Liver (tissue), 9 donors: Measurements from ENCODE around the gene CAMK1D. TPM values are rescaled to one million over a fixed set of nuclear protein-coding genes. Genes with fewer than 3 reads are reported as not detected.
"Not testable (repeated sequence)": the region's sequence is repeated elsewhere in the genome, so short reads cannot be mapped to it uniquely, and the experiment has no call there.

Experiments
- DNase-seq: peaks from one replicate; pipeline ENCODE4 v3.0.0-alpha.2; 2017; ENCODE audit warnings: low spot score
- H3K27ac ChIP-seq, 2 donors: one replicate each; pipeline ENCODE4 v1.7.0; 2013; ENCODE audit warnings: inconsistent platforms in 2 of 2, low read length in 2 of 2, control low read depth in 1 of 2, low read depth in 1 of 2, mild to moderate bottlenecking in 1 of 2
- H3K27me3 ChIP-seq, 4 donors: one replicate each; pipeline versions ENCODE4 v1.6.1 to v1.7.0; 2013; ENCODE audit warnings: low read length in 3 of 4, inconsistent platforms in 1 of 4, mild to moderate bottlenecking in 1 of 4, moderate library complexity in 1 of 4; ENCODE audit not compliant: control insufficient read depth in 4 of 4, insufficient read depth in 4 of 4
- H3K36me3 ChIP-seq, 4 donors: one replicate each; pipeline versions ENCODE4 v1.6.1 to v1.7.0; 2013; ENCODE audit warnings: low read length in 3 of 4, mild to moderate bottlenecking in 3 of 4, low read depth in 1 of 4, moderate library complexity in 1 of 4; ENCODE audit not compliant: control insufficient read depth in 4 of 4, insufficient read depth in 3 of 4
- H3K4me1 ChIP-seq, 4 donors: one replicate each; pipeline versions ENCODE4 v1.6.1 to v1.7.0; 2013; ENCODE audit warnings: low read length in 3 of 4, mild to moderate bottlenecking in 3 of 4, moderate library complexity in 1 of 4; ENCODE audit not compliant: control insufficient read depth in 4 of 4, insufficient read depth in 4 of 4
- H3K4me3 ChIP-seq, 3 donors: one replicate each; pipeline versions ENCODE4 v1.6.1 to v1.7.0; 2013; ENCODE audit warnings: low read length in 3 of 3, control low read depth in 1 of 3, low read depth in 1 of 3, mild to moderate bottlenecking in 1 of 3
- H3K9ac ChIP-seq, 2 donors: one replicate each; pipeline ENCODE4 v1.7.0; 2013; ENCODE audit warnings: low read length in 2 of 2, mild to moderate bottlenecking in 2 of 2, moderate library complexity in 2 of 2, control low read depth in 1 of 2, low read depth in 1 of 2
- H3K9me3 ChIP-seq, 4 donors: one replicate each; pipeline versions ENCODE4 v1.6.1 to v1.7.0; 2013; ENCODE audit warnings: low read length in 3 of 4; ENCODE audit not compliant: control insufficient read depth in 4 of 4
- ATF3 ChIP-seq: IDR thresholded peaks from 2 replicates; pipeline ENCODE4 v1.6.1; 2016; ENCODE audit warnings: antibody characterized with exemption
- CTCF ChIP-seq: fragments of 150-350 bp; IDR thresholded peaks from 2 replicates; pipeline ENCODE4 v1.5.1; 2017; ENCODE audit warnings: improper control_type of control experiment, low read depth, low read length; ENCODE audit not compliant: missing input control
- EGR1 ChIP-seq, 2 donors: IDR thresholded peaks; 2 replicates each; pipeline ENCODE4 v1.6.1; 2016 to 2018; ENCODE audit warnings: antibody characterized with exemption in 2 of 2, low read depth in 2 of 2
- FOXA1 ChIP-seq: IDR thresholded peaks from 2 replicates; pipeline ENCODE4 v1.6.1; 2016; ENCODE audit warnings: antibody characterized with exemption
- FOXA2 ChIP-seq: IDR thresholded peaks from 2 replicates; pipeline ENCODE4 v1.6.1; 2016; ENCODE audit warnings: antibody characterized with exemption
- GABPA ChIP-seq, 2 donors: IDR thresholded peaks in 1 of 2; conservative IDR thresholded peaks in 1 of 2; 2 replicates each; pipeline ENCODE4 v1.6.1; 2016; ENCODE audit warnings: antibody characterized with exemption in 2 of 2, mild to moderate bottlenecking in 1 of 2, moderate library complexity in 1 of 2
- HNF4A ChIP-seq, 2 donors: conservative IDR thresholded peaks; 2 replicates each; pipeline ENCODE4 v1.6.1; 2016; ENCODE audit warnings: antibody characterized with exemption in 2 of 2, mild to moderate bottlenecking in 2 of 2
- HNF4G ChIP-seq: IDR thresholded peaks from 2 replicates; pipeline ENCODE4 v1.6.1; 2016; ENCODE audit warnings: antibody characterized with exemption
- JUND ChIP-seq, 2 donors: IDR thresholded peaks; 2 replicates each; pipeline ENCODE4 v1.6.1; 2016; ENCODE audit warnings: antibody characterized with exemption in 2 of 2
- MAX ChIP-seq: IDR thresholded peaks from 2 replicates; pipeline ENCODE4 v1.6.1; 2016; ENCODE audit warnings: antibody characterized with exemption
- NR2F2 ChIP-seq: IDR thresholded peaks from 2 replicates; pipeline ENCODE4 v1.6.1; 2016; ENCODE audit warnings: antibody characterized with exemption
- RAD21 ChIP-seq, 2 donors: IDR thresholded peaks; 2 replicates each; pipeline ENCODE4 v1.6.1; 2016; ENCODE audit warnings: antibody characterized with exemption in 2 of 2, mild to moderate bottlenecking in 2 of 2
- REST ChIP-seq: IDR thresholded peaks from 2 replicates; pipeline ENCODE4 v1.6.1; 2016; ENCODE audit warnings: antibody characterized with exemption, mild to moderate bottlenecking
- RXRA ChIP-seq, 2 donors: IDR thresholded peaks; 2 replicates each; pipeline ENCODE4 v1.6.1; 2017 to 2018; ENCODE audit warnings: antibody characterized with exemption in 2 of 2, mild to moderate bottlenecking in 1 of 2
- SP1 ChIP-seq: IDR thresholded peaks from 2 replicates; pipeline ENCODE4 v1.6.1; 2018; ENCODE audit warnings: antibody characterized with exemption, mild to moderate bottlenecking
- TAF1 ChIP-seq: conservative IDR thresholded peaks from 2 replicates; pipeline ENCODE4 v1.6.1; 2016; ENCODE audit warnings: antibody characterized with exemption, mild to moderate bottlenecking
- YY1 ChIP-seq: IDR thresholded peaks from 2 replicates; pipeline ENCODE4 v1.6.1; 2016; ENCODE audit warnings: antibody characterized with exemption, mild to moderate bottlenecking
- ZBTB33 ChIP-seq: IDR thresholded peaks from 2 replicates; pipeline ENCODE4 v1.6.1; 2016; ENCODE audit warnings: antibody characterized with exemption
- WGBS: extraction: QIAGEN DNeasy Blood & Tissue Kit; methylation state at CpG from one replicate; pipeline ENCODE4 v1.1.7; 2013; 5-methylcytosine and 5-hydroxymethylcytosine counted together
- polyA plus RNA-seq, 2 donors: library from polyadenylated mRNA; stranded (reverse) in 1 of 2; unstranded in 1 of 2; fragments of 200-250 nt in 1 of 2; fragments of >200 nt in 1 of 2; fragmentation: Nextera tagmentation in 1 of 2; extraction: Ambion mirVana in 1 of 2; gene quantifications; one replicate each; pipeline versions ENCODE4 v1.2.1 to v1.2.3, GENCODE V29; 2013 to 2015
- total RNA-seq, 2 donors: library from RNA; depleted of rRNA; stranded (reverse); fragments of >200 nt; gene quantifications; one replicate each; pipeline ENCODE4 v1.2.3, GENCODE V29; 2014
- donor health status: healthy.
- donor health status: healthy.
- donor health status: healthy.
- donor health status: healthy.
- donor health status: healthy.

Gene CAMK1D
- total and polyA plus RNA-seq, 4 donors, result 2.7 to 10.1 (median 4.2) TPM

- not testable (repeated sequence) for H3K27ac ChIP-seq, H3K36me3 ChIP-seq, H3K27me3 ChIP-seq, H3K4me3 ChIP-seq, H3K9ac ChIP-seq, DNase-seq, H3K9me3 ChIP-seq
- peaks cover 9 to 49% (median 41%) of the 10 kb centered on the region in 4 donors for H3K4me1 ChIP-seq
- 91% methylated on average over 7 of the region's 7 CpGs for WGBS
Measured at GRCh38 chr10:12354696-12355095, 5.3 kb downstream of the CAMK1D start.

GRCh38 chr10:12355384-12355783 lies 6.0 kb downstream of the CAMK1D start:
- peaks cover 0 to 2% (median 0%) of the 10 kb centered on the region in 4 donors for H3K36me3 ChIP-seq
- 94% methylated on average over 12 of the region's 12 CpGs for WGBS
- no peak for TF ChIP-seq GABPA (IDR thresholded peaks at IDR 0.05 in 1 of 2, conservative IDR thresholded peaks at IDR 0.05 in 1 of 2)
- no peak for DNase-seq
- H3K9me3 ChIP-seq, result no peaks in the 10 kb centered on the region
- no peaks in the 10 kb centered on the region for H3K27me3 ChIP-seq
- H3K9ac ChIP-seq, result no peak overlapping the region
- H3K4me1 ChIP-seq, result peaks cover 9 to 45% (median 39%) of the 10 kb centered on the region in 4 donors
- no peak overlapping the region for H3K4me3 ChIP-seq
- no peak overlapping the region for H3K27ac ChIP-seq

GRCh38 chr10:12357525-12358151 lies 8.3 kb downstream of the CAMK1D start:
- H3K27me3 ChIP-seq, result no peaks in the 10 kb centered on the region
- no peaks in the 10 kb centered on the region for H3K9me3 ChIP-seq
- peaks cover 0 to 2% (median 0%) of the 10 kb centered on the region in 4 donors for H3K36me3 ChIP-seq
- peak overlapping the region; percentile 36 to 41 for H3K9ac ChIP-seq
- DNase-seq, result no peak
- peak overlapping the region in 1 of 3 donors; percentile 23 for H3K4me3 ChIP-seq
- WGBS, result 46% methylated on average over 13 of the region's 13 CpGs
- TF ChIP-seq FOXA2, result peak; percentile 52
- peak; percentile 20 for TF ChIP-seq ATF3
- no peak for TF ChIP-seq REST
- TF ChIP-seq HNF4G, result peak; percentile 43
- peak; percentile 64 to 72 for TF ChIP-seq HNF4A (conservative IDR thresholded peaks at IDR 0.05)
- peak; percentile 65 to 77 for TF ChIP-seq RXRA (IDR thresholded peaks at IDR 0.05)
- no peak for TF ChIP-seq ZBTB33
- TF ChIP-seq EGR1 (IDR thresholded peaks at IDR 0.05; ENCODE audit: low read depth in 2 of 2), result no peak
- TF ChIP-seq RAD21 (IDR thresholded peaks at IDR 0.05), result peak; percentile 29 to 44
- TF ChIP-seq YY1, result peak; percentile 88
- no peak for TF ChIP-seq TAF1
- TF ChIP-seq FOXA1, result no peak
- no peak for TF ChIP-seq JUND (IDR thresholded peaks at IDR 0.05)
- no peak for TF ChIP-seq CTCF
- peak; percentile 76 for TF ChIP-seq MAX
- TF ChIP-seq SP1, result no peak
- TF ChIP-seq NR2F2, result peak; percentile 69
- no peak for TF ChIP-seq GABPA (IDR thresholded peaks at IDR 0.05 in 1 of 2, conservative IDR thresholded peaks at IDR 0.05 in 1 of 2)
- peak overlapping the region; percentile 71 to 72 for H3K27ac ChIP-seq
- peaks cover 3 to 31% (median 27%) of the 10 kb centered on the region in 4 donors for H3K4me1 ChIP-seq
